Duodenal mucosa (tissue), 2 donors: ENCODE data around the gene VPS18.
A peak's percentile ranks its signal among the peaks of the same experiment; 100 is the strongest.
"Not testable (repeated sequence)": the region's sequence is repeated elsewhere in the genome, so short reads cannot be mapped to it uniquely, and the experiment has no call there.

Experiments used
- H3K27ac ChIP-seq: one replicate; pipeline ENCODE4 v1.7.0; 2013; ENCODE audit warnings: low read depth, low read length
- H3K27me3 ChIP-seq, 2 donors: one replicate each; pipeline ENCODE4 v1.7.0; 2013; ENCODE audit warnings: low read length in 2 of 2, control low read depth in 1 of 2; ENCODE audit not compliant: insufficient read depth in 2 of 2, control insufficient read depth in 1 of 2
- H3K36me3 ChIP-seq, 2 donors: one replicate each; pipeline ENCODE4 v1.7.0; 2013; ENCODE audit warnings: low read length in 2 of 2, control low read depth in 1 of 2; ENCODE audit not compliant: insufficient read depth in 2 of 2, control insufficient read depth in 1 of 2
- H3K4me1 ChIP-seq, 2 donors: one replicate each; pipeline ENCODE4 v1.7.0; 2013; ENCODE audit warnings: low read length in 2 of 2, control low read depth in 1 of 2; ENCODE audit not compliant: insufficient read depth in 2 of 2, control insufficient read depth in 1 of 2
- H3K4me3 ChIP-seq, 2 donors: one replicate each; pipeline ENCODE4 v1.7.0; 2013; ENCODE audit warnings: low read length in 2 of 2, low read depth in 1 of 2
- H3K9ac ChIP-seq, 2 donors: one replicate each; pipeline ENCODE4 v1.7.0; 2013; ENCODE audit warnings: low read length in 2 of 2, low read depth in 1 of 2
- H3K9me3 ChIP-seq, 2 donors: one replicate each; pipeline ENCODE4 v1.7.0; 2013; ENCODE audit warnings: low read length in 2 of 2, control low read depth in 1 of 2; ENCODE audit not compliant: control insufficient read depth in 1 of 2

The VPS18 gene

DNA sequence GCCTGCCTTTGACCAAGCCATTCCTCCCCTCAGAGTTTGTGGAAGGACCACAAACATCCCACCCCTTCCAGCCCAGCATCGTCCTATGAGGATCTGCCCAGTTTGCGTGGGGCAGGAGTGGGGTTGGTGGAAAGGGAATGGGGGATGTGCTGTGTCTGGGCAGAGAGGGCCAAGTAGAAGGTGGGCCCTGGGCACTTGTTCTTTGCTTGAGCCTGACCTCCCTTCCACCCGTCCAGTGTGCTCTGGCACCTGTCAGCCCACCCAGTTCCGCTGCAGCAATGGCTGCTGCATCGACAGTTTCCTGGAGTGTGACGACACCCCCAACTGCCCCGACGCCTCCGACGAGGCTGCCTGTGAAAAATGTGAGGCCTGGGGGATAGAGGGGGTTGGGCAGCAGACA lies 40.1 kb upstream of the VPS18 start:
- Histone ChIP-seq H3K27ac (no peak overlapping the region), H3K4me1 (peaks cover 36 to 44% of the 10 kb centered on the region in 2 donors), H3K27me3 (no peaks in the 10 kb centered on the region), H3K9me3 (no peaks in the 10 kb centered on the region), H3K4me3 (no peak overlapping the region), H3K9ac (no peak overlapping the region), H3K36me3 (peaks cover 27 to 63% of the 10 kb centered on the region in 2 donors)

DNA sequence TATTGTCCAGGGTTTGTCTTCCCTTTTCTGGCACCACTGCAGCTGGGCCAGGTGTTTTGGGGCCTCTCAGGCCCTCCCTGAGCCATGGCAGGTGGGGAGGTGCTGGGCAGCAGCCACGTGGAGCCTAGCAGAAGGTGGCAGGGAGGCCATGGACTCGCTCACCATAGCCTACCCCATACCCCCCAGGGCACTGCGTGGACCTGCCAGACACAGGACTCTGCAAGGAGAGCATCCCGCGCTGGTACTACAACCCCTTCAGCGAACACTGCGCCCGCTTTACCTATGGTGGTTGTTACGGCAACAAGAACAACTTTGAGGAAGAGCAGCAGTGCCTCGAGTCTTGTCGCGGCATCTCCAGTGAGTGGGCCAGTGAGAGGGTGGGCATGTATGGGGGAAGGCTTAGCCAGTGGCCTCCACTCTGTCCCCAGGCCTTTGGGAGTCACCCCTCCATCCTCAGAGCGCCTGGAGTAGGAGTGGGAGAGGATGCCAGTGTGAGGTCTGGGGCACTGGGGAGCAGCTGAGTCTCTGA lies 38.5 kb upstream of the VPS18 start:
- H3K9me3 ChIP-seq, result no peaks in the 10 kb centered on the region
- H3K4me1 ChIP-seq, result peaks cover 35 to 44% of the 10 kb centered on the region in 2 donors
- H3K9ac ChIP-seq, result no peak overlapping the region
- no peak overlapping the region for H3K27ac ChIP-seq
- H3K4me3 ChIP-seq, result no peak overlapping the region
- no peaks in the 10 kb centered on the region for H3K27me3 ChIP-seq
- H3K36me3 ChIP-seq, result peaks cover 27 to 57% of the 10 kb centered on the region in 2 donors

- H3K4me1 ChIP-seq, result peaks cover 38 to 42% of the 10 kb centered on the region in 2 donors
- no peaks in the 10 kb centered on the region for H3K27me3 ChIP-seq
- H3K9ac ChIP-seq, result peak overlapping the region in 1 of 2 donors; percentile 6
- no peak overlapping the region for H3K4me3 ChIP-seq
- no peaks in the 10 kb centered on the region for H3K9me3 ChIP-seq
- peaks cover 27 to 56% of the 10 kb centered on the region in 2 donors for H3K36me3 ChIP-seq
- no peak overlapping the region for H3K27ac ChIP-seq
These were observed 37.5 kb upstream of the VPS18 start for GRCh38 chr15:40856746-40857145.

DNA sequence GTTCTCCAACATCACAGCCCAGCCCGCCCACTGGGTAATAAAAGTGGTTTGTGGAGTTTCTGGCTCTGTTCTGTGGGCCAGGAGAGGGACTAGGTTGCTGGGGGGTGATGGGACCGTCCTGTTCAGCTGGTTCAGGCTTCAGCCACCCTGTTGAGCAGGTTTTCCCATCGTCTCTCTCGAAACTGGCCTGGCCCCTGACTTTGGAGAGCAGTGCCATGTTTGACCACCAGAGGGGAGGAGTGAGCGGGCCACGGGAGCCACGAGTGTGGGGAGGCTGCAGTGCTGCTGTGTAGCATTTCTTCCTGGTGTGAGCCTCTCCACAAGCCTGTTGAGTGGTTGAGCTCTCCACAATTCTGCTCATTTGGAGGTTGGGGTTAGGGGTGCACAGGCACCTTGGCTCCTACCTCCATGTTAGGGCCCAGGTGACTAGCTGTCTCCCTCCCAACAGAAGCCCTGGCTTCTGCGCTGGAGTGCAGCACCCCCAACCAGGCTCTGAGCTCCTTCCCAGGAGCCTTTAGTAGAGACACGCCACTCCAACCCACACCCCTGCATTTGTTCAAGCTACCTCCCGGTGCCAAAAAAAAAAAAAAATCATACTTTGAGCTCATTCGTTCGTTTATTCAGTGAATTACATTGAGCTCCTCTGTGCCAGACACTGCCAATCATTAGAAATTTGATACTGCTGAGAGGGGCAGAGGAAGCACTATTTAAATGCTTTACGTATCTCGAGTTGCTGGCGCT lies 36.5 kb upstream of the VPS18 start:
- Histone ChIP-seq H3K27ac (peak overlapping the region; percentile 24), H3K9ac (peak overlapping the region in 1 of 2 donors; percentile 6), H3K4me1 (peaks cover 32 to 33% of the 10 kb centered on the region in 2 donors), H3K27me3 (no peaks in the 10 kb centered on the region), H3K9me3 (no peaks in the 10 kb centered on the region), H3K36me3 (peaks cover 24 to 49% of the 10 kb centered on the region in 2 donors), H3K4me3 (no peak overlapping the region)

DNA sequence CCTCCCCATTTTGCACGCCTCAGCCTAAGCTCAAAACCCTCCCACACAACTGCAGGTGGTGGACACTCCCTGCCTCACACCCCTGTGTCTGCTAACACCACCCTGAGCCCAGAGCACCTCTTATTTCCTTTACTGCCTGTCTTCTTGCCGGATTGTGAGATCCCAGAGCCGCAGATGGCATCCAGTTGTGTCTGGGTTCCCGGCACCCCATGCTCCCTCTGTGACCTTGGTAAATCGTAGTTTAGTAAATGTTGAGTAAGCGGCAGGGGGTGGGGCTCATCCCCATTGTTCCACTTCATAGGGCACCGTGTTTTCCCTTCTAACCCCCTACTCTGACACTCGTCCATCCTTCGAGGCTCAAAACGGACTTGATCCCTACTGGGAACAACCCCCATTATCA lies 35.5 kb upstream of the VPS18 start:
- Histone ChIP-seq H3K27ac (no peak overlapping the region), H3K4me1 (peaks cover 28 to 34% of the 10 kb centered on the region in 2 donors), H3K27me3 (no peaks in the 10 kb centered on the region)

GRCh38 chr15:40859206-40859851 lies 34.9 kb upstream of the VPS18 start:
- peak overlapping the region in 1 of 2 donors; percentile 4 for H3K4me3 ChIP-seq
- no peak overlapping the region for H3K27ac ChIP-seq
- no peaks in the 10 kb centered on the region for H3K9me3 ChIP-seq
- H3K9ac ChIP-seq, result no peak overlapping the region
- peaks cover 29 to 40% of the 10 kb centered on the region in 2 donors for H3K4me1 ChIP-seq
- H3K36me3 ChIP-seq, result peaks cover 13 to 34% of the 10 kb centered on the region in 2 donors
- H3K27me3 ChIP-seq, result no peaks in the 10 kb centered on the region

More for the DNA sequence above, 35.5 kb upstream of the VPS18 start:
- no peak overlapping the region for H3K4me3 ChIP-seq
- H3K9ac ChIP-seq, result no peak overlapping the region
- no peaks in the 10 kb centered on the region for H3K9me3 ChIP-seq
- peaks cover 16 to 40% of the 10 kb centered on the region in 2 donors for H3K36me3 ChIP-seq

DNA sequence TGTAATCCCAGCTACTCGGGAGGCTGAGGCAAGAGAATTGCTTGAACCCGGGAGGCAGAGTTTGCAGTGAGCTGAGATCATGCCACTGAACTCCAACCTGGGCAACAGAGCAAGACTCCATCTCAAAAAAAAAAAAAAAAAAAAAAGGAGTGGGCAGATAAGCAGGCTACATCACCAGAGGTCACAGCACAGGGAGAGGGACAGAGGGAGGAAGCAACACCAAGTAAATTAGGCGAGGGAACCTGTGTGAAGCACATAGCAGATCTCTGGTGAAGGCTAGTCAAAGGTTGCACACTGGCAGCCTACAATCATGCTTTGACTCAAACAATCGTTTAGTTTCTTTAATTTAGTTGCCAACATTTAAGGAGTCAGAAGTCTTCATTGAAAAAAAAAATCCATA lies 33.1 kb upstream of the VPS18 start:
- peaks cover 32 to 48% of the 10 kb centered on the region in 2 donors for H3K4me1 ChIP-seq
- not testable (repeated sequence) for H3K9me3 ChIP-seq, H3K27ac ChIP-seq, H3K27me3 ChIP-seq, H3K4me3 ChIP-seq, H3K9ac ChIP-seq
- peaks cover 4 to 16% of the 10 kb centered on the region in 2 donors for H3K36me3 ChIP-seq

GRCh38 chr15:40863660-40864270 lies 30.5 kb upstream of the VPS18 start:
- Histone ChIP-seq H3K9me3 (no peaks in the 10 kb centered on the region), H3K27me3 (no peaks in the 10 kb centered on the region), H3K4me3 (no peak overlapping the region), H3K9ac (peak overlapping the region in 1 of 2 donors; percentile 18), H3K27ac (no peak overlapping the region), H3K36me3 (peaks cover 0 to 2% of the 10 kb centered on the region in 2 donors), H3K4me1 (peaks cover 17 to 35% of the 10 kb centered on the region in 2 donors)

- no peak overlapping the region for H3K9ac ChIP-seq
- no peaks in the 10 kb centered on the region for H3K9me3 ChIP-seq
- peaks cover 13 to 25% of the 10 kb centered on the region in 2 donors for H3K4me1 ChIP-seq
- H3K27me3 ChIP-seq, result no peaks in the 10 kb centered on the region
- H3K27ac ChIP-seq, result no peak overlapping the region
- no peak overlapping the region for H3K4me3 ChIP-seq
- no peaks in the 10 kb centered on the region for H3K36me3 ChIP-seq
These were observed 27.1 kb upstream of the VPS18 start for GRCh38 chr15:40867199-40867598.

DNA sequence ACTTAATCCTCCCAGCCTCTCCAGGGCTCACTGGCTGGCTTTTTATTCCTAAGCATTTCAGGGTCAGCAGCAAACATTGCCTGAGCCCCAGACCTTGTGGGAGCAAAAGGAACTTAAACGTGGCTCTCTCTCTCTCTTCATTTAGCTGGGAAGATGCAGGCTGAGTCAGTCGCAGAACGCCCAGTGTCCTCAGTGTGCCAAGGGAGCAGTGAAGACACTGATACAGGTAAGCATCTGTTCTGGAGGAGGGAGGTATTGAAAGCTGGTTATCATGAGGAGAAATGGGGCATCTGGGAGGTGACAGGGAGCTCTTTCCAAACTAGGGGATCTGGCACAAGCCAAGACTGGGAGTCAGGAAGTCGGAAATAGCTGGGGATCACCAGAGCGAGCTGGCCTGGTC lies 24.6 kb upstream of the VPS18 start:
- H3K4me1 ChIP-seq, result peaks cover 12 to 23% of the 10 kb centered on the region in 2 donors
- H3K4me3 ChIP-seq, result no peak overlapping the region
- no peaks in the 10 kb centered on the region for H3K27me3 ChIP-seq
- H3K27ac ChIP-seq, result no peak overlapping the region
- H3K9ac ChIP-seq, result no peak overlapping the region
- no peaks in the 10 kb centered on the region for H3K36me3 ChIP-seq
- H3K9me3 ChIP-seq, result no peaks in the 10 kb centered on the region
